SK-N-MC (cell line): ENCODE results near the gene GOPC.
"Not testable (repeated sequence)": the region's sequence is repeated elsewhere in the genome, so short reads cannot be mapped to it uniquely, and the experiment has no call there.

Experiments used
- DNase-seq: peaks from one replicate; pipeline ENCODE4 v3.0.0-alpha.2; 2011; ENCODE audit warnings: low read depth, low spot score
- H3K27ac ChIP-seq: fragments of 200-600 bp; sonication (generic); 2 replicates; pipeline ENCODE4 v1.5.1; 2016; ENCODE audit warnings: mixed run types
- H3K36me3 ChIP-seq: fragments of 200-600 bp; sonication (generic); 2 replicates; pipeline ENCODE4 v1.6.1; 2017; ENCODE audit warnings: antibody characterized with exemption, low read length, mixed read lengths; ENCODE audit not compliant: insufficient read depth
- H3K4me3 ChIP-seq: fragments of 200-600 bp; sonication (generic); 2 replicates; pipeline ENCODE4 v1.5.1; 2016
- H3K9ac ChIP-seq: fragments of 200-600 bp; sonication (generic); 2 replicates; pipeline ENCODE4 v1.8.0; 2017; ENCODE audit warnings: mixed run types, mixed read lengths; ENCODE audit not compliant: insufficient read length
- H3K9me3 ChIP-seq: fragments of 200-600 bp; sonication (generic); 2 replicates; pipeline ENCODE4 v1.6.1; 2017; ENCODE audit warnings: low read depth, mild to moderate bottlenecking, antibody characterized with exemption, low read length, moderate library complexity, mixed read lengths
- EZH2 ChIP-seq: fragments of 200-600 bp; sonication (generic); IDR thresholded peaks from one replicate; pipeline ENCODE4 v1.6.1; 2017; ENCODE audit warnings: antibody characterized with exemption
- FOXP2 ChIP-seq: optimal IDR thresholded peaks from 2 replicates; pipeline ENCODE3; 2011; ENCODE audit warnings: mild to moderate bottlenecking, moderate library complexity; ENCODE audit not compliant: insufficient read depth; ENCODE audit errors: extremely low read length, control extremely low read depth
- POLR2AphosphoS5 ChIP-seq: IDR thresholded peaks from 2 replicates; pipeline ENCODE4 v1.6.1; 2012; ENCODE audit warnings: mild to moderate bottlenecking, low read depth, low read length, borderline replicate concordance

GOPC gene

DNA sequence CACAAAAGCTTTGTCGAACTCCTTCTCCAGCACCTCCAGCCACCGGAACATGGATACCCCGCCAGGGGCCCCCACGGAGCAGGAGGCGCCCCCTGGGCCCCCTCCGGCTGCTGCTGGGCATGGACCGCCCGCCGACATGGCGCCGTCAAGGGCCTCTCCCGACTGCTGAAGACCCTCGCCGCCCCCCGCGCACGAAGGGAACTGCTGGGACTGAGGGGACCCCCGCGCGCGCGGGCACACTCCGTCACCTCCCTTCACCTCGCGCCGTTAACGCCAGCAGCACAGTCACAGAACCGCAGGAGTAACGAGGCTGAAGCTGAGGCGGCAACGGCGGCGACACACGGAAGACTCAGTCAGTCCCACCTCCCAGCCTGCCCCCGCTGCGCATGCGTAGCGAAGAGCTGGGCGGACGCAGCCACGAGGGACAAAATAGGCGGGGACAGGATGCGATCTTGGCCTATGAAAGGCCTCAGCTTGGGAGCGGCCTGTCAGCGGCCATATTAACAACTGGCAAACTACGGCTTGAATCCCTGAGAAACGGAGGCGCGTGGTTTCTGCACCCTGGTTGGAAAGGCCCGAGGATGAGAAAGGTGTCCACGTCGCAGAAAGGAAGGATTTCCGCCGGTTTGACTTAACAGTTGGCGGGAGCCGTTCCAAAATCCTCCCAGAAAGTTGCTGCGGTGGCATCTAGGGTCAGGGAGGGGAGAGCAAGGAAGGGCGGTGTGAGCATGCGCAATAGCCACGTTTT lies at the start of gene GOPC:
Gene GOPC, minus strand, starts transcription at position 361 of the 748 bp plus-strand sequence. Its CDS starts 223 bp downstream, at position 138.
- peak within 1 kb of the TSS; percentile 94 for H3K27ac ChIP-seq

DNA sequence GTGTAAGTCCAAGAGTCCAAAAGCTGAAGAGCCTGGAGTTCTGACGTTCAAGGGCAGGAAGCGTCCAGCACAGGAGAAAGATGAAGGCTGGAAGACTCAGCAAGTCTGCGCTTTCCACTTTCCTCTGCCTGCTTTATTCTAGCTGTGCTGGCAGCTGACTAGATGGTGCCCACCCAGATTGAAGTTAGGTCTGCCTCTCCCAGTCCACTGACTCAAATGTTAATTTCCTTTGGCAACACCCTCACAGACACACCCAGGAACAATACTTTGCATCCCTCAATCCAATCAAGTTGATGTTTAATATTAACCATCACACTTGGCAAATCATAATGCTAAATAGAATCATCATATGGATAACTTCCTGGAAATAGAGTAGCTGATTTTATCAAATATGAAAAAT lies 49.7 kb upstream of the GOPC start:
- not testable (repeated sequence) for DNase-seq, H3K9ac ChIP-seq, H3K4me3 ChIP-seq, H3K9me3 ChIP-seq, H3K36me3 ChIP-seq, H3K27ac ChIP-seq

More for the DNA sequence above, at the start of gene GOPC:
- DNase-seq: peak; percentile 89
- Histone ChIP-seq H3K9me3 (peaks cover 8% of the 10 kb centered on the region; the same call in 1 of the 2 replicates), H3K4me3 (peak within 1 kb of the TSS; percentile 83), H3K36me3 (peaks cover 27% of the 10 kb centered on the region), H3K9ac (peak within 1 kb of the TSS; percentile 87)
- peak; percentile 10 for TF ChIP-seq FOXP2
- peak; percentile 96 for TF ChIP-seq POLR2AphosphoS5
- no peak for TF ChIP-seq EZH2

DNA sequence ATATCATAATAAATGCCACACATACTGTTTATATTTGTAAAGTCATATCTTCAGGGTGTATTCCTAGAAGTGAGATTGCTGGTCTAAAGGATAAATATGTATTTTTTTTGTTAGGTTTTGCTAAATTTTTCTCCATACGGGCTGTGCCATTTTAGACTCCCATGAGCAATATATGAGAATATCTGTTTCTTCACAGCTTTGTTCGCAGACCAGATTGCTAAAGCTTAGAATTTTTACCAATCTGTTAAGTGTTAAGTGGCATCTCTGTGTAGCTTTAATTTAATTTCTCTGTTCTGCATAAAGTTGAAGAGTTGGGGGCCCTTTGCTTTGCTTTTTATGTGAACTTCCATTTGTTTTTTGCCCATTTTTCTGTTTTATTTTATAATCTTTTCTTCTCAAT lies 40.7 kb upstream of the GOPC start:
- TF ChIP-seq FOXP2 (no peak), EZH2 (no peak), POLR2AphosphoS5 (no peak)
- no peaks in the 10 kb centered on the region for H3K9me3 ChIP-seq
- no peaks in the 10 kb centered on the region; the same call in 1 of the 2 replicates for H3K36me3 ChIP-seq
- H3K27ac ChIP-seq: no peak overlapping the region
- DNase-seq: no peak
- H3K9ac ChIP-seq: no peak overlapping the region
- no peak overlapping the region for H3K4me3 ChIP-seq

DNA sequence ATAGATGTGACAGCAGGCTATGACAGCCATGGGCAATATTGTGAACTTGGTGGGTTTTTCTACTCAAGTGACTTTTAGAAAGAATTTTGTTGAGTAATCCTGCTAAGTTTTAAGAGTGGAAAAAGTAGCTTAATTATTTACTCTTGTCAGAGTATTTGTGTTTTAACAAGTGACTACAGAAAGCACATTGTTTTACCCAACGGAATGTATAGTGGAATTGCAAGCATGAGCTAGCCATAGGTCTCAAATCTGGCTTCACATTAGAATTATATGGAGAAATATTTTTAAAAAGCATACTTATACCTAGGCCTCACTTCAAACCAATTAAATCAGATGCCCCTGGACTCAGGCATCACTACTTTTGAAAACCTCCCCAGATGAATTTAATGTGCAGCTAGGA lies 35.5 kb upstream of the GOPC start:
- Histone ChIP-seq H3K27ac (no peak overlapping the region), H3K4me3 (no peak overlapping the region), H3K9ac (no peak overlapping the region), H3K36me3 (no peaks in the 10 kb centered on the region), H3K9me3 (no peaks in the 10 kb centered on the region)
- TF ChIP-seq POLR2AphosphoS5 (no peak), EZH2 (no peak), FOXP2 (no peak)
- no peak for DNase-seq

DNA sequence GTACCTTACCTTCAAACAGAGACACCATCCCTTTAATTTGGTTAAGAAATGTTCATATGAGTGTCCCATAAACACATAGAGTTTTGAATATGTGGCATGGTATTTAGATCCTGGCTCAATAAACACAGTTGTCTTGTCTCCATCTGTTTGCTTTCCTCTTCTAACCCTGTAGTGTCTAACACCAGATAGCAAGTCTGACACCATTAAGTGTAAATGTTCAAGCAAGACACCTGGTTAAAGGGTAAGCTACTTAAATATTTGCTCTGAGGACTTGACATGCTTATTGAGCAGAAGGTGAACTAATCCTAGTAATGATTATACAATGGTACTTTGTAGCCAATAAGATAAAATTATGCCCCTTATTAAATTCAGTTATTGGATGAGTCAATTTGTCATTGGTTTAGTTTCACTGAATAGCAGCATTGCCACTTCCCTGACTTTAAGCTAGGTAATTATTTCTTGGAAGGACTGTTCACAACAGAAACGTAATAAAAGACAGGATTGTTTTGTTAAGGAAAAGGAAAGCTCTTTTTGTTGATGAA lies 26.9 kb upstream of the GOPC start:
- TF ChIP-seq POLR2AphosphoS5: no peak
- no peak for TF ChIP-seq FOXP2
- no peak for TF ChIP-seq EZH2
- Histone ChIP-seq H3K9ac (no peak overlapping the region), H3K36me3 (no peaks in the 10 kb centered on the region), H3K9me3 (no peaks in the 10 kb centered on the region; the same call in 1 of the 2 replicates), H3K27ac (no peak overlapping the region), H3K4me3 (no peak overlapping the region)
- DNase-seq: no peak

DNA sequence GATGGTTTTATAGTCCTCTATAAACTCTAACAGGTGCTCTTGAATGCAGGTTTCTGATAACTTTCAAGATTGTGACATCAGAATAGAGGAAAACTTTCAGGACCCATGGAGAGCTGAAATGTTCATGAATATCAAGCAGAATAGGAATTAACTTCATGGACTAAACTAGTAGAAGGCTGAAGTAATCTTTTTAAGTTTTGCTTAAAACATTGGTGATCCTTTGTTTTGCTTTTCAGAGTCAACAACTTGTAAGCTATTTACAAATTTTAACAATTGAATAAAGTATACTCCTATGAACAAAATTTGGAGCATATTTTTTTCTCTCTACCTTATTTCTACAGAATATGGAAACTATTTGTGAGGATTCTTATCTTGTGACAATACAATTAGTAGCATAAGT lies 25.2 kb upstream of the GOPC start:
- H3K27ac ChIP-seq: no peak overlapping the region
- no peaks in the 10 kb centered on the region for H3K36me3 ChIP-seq
- TF ChIP-seq EZH2: no peak
- TF ChIP-seq POLR2AphosphoS5: no peak
- TF ChIP-seq FOXP2: no peak
- DNase-seq: no peak
- no peak overlapping the region for H3K9ac ChIP-seq
- no peak overlapping the region for H3K4me3 ChIP-seq
- H3K9me3 ChIP-seq: no peaks in the 10 kb centered on the region; the same call in 1 of the 2 replicates

DNA sequence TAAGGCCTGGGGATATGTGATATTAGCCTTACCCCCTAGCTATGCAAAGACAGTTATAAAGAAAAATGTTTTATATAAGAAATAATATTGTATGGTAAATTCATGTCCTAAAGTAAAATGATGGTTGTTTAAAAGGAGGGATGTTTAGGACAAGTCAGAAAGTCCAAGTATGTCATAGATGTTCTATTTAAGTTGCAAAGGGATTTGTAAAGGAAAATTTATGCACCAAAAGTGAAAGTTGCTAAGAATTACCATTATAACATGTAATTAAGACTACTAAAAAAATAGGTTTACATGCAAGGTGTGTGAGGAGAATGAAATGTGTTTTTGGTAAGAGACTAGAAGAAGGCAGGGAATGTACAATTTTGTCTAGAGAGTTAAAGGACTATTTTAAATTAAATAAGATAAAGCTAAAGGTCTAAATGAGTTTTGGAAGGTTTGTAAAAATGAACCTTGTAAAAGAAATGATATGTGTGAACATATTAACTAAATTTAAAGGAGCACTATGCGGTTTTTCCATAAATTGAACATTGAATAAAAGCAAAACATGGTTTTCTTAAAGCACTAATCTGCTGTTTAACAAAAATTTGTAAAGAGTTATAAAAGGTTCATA lies 22.7 kb upstream of the GOPC start:
- H3K4me3 ChIP-seq: no peak overlapping the region
- no peak for DNase-seq
- H3K9me3 ChIP-seq: no peaks in the 10 kb centered on the region; the same call in 1 of the 2 replicates
- H3K36me3 ChIP-seq: no peaks in the 10 kb centered on the region
- TF ChIP-seq EZH2: no peak
- TF ChIP-seq FOXP2: no peak
- no peak for TF ChIP-seq POLR2AphosphoS5
- no peak overlapping the region for H3K27ac ChIP-seq
- H3K9ac ChIP-seq: no peak overlapping the region

DNA sequence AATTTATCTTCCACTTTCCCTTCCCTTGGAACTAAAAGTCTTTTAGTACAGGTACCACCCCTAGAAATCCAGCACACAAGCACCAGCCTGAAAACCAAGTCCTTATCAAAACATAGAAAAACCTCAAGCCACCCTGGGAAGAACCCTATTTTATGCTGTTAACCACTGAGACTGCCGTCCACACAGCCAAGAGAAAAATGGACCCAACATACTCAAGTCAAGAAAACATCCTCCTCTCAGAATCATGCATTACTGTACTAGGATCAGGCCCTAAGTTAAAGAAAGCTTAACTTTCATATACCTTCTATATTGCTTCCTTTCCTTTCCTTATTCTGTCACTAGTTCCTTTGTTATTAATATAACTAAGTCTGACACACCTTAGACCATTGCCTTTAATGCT lies 16.9 kb upstream of the GOPC start:
- H3K4me3 ChIP-seq: no peak overlapping the region
- DNase-seq: no peak
- no peak overlapping the region for H3K9ac ChIP-seq
- no peak overlapping the region for H3K27ac ChIP-seq
- H3K36me3 ChIP-seq: no peaks in the 10 kb centered on the region
- no peak for TF ChIP-seq EZH2
- TF ChIP-seq POLR2AphosphoS5: no peak
- no peaks in the 10 kb centered on the region for H3K9me3 ChIP-seq
